NCI-H128 (cell line): ENCODE measurements around the gene GNA12.
A peak's percentile ranks its signal among the peaks of the same experiment; 100 is the strongest.

Experiments
- DNase-seq: peaks from one replicate; lab custom pipeline; 2025; ENCODE audit not compliant: unreplicated experiment; lab: John Stamatoyannopoulos, UW

Gene GNA12

DNA sequence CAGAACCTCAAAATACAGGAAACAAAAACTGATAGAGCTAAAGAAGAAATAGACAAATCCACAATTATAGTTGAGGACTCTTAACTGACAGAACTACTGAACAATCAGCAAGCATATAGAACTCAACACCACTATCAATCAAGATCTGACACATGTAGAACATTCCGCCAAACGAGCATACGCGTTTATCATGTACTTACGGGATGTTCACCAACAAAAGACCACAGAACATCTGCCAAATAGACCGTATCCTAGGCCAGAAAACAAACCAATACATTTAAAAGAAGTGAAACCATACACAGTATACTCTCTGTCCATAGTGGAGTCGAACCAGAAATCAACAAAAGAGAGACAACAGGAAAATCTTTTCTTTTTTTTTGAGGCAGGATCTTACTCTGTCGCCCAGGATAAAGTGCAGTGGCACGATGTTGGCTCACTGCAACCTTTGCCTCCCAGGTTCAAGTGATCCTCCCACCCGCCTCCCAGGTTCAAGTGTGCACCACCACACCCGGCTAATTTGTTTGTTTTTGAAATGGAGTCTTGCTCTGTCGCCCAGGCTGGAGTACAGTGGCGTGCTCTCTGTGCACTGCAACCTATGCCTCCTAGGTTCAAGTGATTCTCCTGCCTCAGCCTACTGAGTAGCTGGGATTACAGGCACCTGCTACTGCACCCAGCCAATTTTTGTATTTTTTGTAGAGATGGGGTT is 5.1 kb downstream of the GNA12 start:
- no peak for DNase-seq

DNA sequence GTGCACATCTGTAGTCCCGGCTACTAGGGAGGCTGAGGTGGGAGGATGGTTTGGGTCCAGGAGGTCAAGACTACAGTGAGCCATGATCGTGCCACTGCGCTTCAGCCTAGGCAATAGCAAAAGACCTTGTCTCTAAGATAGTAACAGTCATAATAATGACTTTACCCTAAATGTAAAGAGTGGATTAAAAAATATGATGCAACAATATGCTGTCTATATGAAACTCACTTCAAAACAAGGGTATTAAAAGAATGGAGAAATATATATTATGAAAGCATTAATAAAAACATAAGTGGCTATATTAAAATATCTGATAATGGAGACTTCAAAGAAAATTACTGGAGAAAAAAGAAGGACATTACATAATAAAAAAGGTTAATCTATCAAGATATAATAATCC is 5.7 kb downstream of the GNA12 start:
- no peak for DNase-seq

DNA sequence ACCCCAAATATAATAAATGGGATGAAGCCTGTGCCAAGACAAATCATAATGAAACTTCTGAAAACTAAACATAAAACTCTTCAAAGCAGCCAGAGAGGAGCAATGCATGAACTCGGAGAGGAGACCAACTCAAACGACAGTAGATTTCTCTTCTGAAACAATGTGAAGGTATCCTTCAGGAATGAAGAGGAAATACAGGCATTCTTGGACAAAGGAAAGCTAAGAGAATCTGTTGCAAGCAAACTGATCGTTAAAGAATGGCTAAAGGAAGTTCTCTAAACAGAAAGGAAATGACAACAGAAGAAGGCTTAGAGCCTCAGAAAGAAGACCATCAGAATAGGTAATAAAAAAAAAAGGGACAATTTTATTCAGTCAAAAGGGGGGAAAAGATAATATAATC is 6.6 kb downstream of the GNA12 start:
- no peak for DNase-seq

DNA sequence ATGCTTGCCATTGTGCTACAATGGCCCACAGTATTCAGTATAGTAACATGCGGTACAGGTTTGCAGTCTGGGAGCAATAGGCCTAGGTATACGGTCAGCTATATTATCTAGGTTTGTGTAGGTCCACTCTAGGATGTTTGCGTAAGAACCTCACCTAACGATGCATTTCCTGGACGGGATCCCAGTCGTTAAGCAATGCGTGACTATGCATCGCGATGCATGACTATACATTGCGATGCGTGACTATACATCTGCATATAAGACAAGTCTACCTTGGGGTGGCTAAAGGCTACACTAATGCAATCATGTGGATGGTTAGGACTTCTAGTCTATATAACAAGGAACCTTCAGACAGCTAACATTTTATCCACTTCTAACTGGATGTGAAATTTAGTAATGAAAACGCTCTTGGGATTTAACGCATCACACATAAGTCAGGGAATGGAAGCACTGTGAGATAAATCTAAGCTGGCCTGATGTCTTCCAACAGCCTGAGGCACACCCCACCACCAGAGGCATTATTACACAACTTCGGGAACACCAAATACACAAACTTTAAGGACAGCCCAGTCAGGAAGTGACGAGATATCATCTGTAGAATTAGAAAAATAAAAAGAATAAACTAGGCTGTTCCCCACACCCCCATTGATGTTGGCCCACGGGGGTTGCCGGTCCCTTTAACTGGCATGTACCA is 9.2 kb downstream of the GNA12 start:
- no peak for DNase-seq

DNA sequence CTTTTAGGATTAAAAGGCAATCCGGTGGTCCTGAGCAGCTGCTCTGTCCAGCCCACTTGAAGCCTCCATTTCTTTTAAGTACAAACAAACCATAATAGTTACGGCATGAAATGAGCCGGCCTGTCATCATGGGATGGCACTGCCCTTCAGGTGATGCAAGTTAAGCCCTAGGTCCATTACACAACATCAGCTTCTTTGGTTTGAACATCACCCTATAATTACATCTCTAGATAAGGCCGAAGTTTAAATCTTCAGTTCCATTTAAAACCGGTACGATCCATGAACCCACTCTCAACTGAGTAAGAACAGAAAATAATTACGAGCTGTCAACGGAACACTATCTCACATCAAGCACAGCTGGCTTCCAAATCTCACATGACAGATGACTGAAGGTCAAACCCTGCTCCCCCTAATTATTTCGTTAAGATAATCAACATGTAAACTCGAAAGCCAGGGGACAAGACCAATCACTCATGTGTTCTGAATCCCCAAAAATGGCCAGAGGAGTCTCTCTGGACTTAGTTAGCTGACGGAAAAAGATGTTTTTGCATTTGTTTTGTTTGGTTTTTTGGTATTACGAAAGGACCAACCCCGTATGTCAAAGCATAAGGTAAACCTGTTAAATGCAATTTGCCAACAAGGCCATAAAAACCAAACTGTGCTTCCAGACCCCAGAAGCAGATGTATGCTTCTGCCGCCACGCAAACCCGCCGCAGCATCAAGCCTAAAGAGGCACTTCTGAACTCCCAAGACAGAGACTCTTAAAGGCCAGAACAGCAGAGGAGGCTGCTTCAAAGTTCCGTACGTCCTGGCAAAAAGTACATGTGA is 10.8 kb downstream of the GNA12 start:
- no peak for DNase-seq

DNA sequence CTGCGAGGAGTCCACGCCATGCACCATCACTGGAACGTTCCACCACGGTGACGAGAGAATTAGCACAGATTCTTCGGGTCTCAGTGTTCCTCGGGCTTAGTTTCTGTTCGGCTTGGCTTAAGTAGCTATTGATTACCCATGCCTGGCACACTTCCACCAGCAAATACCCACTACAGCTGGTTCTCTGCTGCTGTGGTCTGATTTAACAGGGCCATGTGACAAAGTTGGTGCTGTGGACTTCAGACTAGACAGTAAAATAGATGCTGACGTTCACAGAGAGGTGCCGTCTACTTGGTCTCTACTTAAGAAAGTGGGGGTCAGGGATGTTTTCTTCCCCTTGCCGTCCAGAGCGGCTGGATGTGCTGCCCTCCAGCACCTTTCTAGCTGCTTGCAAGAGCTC is 11.6 kb downstream of the GNA12 start:
- DNase-seq, result no peak

DNA sequence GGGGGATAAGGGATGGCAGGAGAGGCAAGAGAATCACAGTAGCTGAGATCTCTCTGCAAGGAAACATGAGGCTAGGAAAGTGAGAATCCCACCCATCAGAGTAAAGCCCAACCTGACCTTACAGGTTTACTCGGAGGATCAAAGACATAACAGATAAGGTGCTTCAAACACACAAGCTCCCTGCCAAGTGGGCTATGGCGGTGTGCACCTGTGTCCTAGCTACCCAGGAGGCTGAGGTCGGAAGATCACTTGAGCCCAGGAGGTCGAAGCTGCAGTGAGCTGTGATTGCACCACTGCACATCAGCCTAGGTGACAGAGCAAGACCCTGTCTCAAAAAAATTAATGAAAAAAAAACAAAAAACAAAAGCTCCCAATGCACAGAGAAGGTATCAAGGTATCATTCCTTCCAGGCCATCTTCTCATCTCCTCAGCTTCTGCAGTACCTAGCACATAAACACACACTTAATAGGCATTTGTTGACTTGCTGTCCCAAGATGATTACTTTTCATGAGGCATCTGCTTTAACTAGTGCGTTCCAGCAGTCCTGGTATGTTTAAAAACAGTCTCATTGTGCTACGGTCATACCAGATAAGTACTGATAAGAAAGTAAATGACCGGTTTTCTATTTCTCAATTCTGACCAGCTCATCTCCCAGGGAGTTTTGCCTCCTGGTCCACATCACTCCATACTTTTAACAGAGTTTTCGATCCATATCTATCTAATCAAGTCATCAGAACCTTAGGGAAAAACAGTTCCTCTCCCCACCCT is 13.3 kb downstream of the GNA12 start:
- DNase-seq, result no peak

DNA sequence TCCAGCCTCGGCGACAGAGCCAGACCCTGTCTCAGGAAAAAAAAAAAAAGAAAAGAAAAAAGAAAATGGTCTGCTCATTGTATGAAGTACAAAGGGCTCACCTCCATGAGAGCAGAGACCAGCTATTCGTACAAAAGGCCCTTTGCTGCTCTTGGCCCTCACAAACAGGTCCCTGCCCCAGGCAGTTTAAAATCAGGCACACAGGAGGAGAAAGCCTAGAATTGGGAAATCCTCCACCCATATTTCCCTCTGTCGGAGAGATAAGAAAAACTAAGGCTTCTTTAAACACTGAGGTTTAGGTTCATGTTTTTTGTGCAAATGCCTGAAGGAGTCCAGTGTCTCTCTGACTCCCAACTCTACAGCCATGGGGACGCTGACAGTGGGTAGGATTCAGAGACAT is 15.1 kb downstream of the GNA12 start:
- no peak for DNase-seq

DNA sequence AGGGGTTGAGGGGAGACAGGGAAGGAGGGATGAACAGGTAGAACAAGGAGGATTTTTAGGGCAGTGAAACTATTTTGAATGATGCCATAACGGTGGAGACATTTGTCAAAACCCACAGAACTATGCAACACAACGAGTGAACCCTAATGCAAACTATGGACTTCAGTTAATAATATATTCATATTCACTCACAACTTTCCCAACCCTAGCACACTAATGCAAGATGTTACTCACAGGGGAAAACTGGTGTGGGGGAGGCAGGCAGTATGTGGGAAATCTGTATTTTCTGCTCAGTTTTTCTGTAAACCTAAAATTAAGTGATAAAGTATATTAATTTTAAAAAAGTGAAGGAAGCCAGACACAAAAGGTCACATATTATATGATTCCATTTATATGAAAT is 17.3 kb downstream of the GNA12 start:
- no peak for DNase-seq

DNA sequence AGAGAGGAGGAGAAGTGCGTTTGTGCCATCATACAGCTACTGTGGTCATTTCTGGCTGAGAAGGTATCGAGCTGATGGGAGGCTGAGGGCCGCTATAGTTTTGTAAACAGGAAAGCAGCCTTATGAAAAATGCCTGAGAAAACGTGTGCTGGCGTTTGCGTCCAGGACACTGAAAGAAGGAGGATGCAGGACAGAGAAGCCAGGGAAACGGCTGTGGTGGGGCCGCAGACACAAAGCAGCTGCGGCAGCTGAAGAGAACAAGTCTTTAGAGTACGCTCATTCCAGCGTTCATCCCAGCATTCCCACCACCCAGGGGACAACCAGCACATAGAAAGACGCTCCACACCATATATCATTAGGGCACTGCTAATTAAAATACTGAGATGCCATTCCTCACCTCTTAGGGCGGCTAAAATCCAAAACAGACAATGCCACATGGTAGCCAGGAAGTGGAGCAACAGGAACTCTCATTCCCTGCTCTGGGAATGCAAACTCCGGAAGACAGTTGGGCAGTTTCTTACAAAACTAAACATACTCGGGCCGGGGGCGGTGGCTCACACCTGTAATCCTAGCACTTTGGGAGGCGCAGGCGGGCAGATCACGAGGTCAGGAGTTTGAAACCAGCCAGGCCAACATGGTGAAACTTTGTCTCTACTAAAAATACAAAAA is 18.4 kb downstream of the GNA12 start:
- DNase-seq, result no peak

DNA sequence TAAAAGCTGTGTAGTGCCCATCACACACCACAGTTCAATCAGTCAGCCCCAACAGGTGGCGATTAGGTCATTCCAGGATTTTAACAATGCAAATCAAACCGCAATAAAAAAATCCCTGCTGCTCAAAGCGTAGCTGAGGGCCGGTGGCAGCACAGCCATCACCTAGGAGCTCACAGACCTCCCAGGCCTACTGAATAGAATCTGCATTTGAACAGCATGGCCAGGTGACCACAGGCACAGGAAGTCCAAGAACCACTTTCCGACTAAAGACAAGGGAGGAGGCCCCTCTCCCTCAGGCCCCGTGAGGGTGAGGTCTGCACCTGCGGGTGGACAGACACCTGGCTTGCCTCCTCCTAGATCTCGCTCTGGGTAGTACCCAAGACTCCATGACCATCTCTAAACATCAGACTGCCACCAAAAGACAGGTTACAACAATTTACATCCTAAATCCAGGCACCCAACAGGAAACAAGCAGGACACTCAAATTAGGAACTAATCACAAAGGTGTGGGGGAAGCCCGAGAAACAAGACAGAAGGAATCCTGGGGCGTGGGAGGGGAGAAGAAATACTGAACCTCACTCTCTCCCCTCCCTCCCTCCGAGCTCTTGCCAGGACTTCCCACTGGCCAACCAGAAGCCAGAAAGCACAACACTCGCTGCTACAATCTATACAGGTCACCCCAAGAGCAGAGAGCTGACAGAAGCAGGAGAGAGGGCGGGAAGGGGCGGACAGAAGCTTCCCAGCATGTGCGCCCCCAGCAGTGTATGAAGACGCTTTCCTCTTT is 19.2 kb downstream of the GNA12 start:
- DNase-seq, result no peak

DNA sequence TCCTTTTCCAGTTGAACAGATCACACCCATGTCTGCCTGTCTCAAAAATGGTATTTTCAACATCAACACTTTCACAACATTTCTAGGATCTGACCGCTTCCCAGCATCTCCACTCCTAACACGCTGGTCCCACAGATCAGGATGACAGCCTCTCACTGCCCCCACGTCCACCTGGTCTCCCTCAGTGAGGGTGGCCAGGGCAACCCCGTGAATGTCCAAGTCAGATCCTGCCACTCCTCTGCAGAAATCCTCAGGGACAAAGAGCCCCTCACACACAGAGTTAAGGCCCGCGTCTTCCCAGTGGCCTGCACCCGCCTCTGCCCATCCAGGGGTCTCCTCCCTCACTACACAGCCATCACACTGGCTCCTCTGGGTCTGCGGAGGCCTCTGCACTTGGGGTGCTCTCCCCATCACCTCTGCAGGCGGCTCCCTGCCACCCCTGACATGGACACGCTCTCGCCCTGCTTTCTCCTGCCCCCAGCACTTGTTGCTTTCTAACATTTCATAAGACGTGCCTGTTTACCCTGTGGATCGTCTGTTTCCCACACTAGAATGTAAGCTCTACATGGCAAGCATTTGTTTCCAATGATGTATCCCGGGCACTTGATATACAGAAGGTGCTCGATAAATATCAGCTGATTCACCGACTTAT is 20.0 kb downstream of the GNA12 start:
- DNase-seq, result no peak

DNA sequence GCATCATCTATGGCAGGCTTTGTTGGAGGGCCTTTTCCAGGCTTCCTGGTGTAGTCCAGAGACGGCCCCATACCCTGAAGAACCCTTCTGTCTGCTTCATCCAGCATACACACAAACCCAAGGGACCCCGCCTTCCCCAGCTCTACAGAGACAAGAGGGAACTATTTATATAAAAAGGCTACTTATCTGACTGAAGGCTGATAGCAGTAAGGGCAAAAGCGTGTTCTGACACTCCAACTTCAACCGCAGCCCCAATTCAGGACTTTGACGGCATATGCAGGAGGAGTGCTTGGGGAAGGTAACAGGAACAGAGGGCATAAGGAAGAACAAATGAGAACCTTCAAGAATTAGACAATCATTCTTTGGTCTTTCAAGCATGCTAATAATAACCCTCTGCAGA is 21.0 kb downstream of the GNA12 start:
- DNase-seq, result no peak

DNA sequence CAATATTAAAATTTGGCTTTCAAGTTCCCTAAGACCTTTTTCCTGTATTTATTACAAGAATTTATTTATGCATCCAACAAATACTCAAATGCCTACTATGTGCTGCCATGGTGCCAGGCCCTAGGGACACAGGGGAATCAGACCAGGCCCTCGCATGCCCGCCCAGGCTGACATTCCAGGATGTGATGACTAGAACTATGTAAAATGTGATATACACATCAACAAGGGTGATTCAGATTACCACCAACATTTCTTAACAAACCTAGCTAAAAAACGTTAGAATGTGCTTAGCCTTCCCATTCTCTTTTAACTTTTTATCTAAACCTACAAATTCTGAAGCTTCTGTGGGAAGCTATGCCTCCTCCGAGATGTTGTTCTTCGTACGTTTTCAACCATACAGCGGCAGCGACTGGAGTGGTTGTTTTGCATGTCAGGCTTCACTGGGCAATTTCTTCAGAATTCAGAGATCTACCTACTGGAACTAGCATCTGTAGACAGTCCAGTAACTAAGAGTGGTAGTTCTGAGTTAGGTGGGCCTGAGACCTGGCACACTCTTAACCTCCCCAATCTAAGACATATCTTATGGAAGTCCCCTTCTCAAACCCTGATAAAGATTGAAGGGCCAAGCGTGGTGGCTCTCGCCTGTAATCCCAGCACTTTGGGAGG is 22.1 kb downstream of the GNA12 start:
- DNase-seq, result no peak

DNA sequence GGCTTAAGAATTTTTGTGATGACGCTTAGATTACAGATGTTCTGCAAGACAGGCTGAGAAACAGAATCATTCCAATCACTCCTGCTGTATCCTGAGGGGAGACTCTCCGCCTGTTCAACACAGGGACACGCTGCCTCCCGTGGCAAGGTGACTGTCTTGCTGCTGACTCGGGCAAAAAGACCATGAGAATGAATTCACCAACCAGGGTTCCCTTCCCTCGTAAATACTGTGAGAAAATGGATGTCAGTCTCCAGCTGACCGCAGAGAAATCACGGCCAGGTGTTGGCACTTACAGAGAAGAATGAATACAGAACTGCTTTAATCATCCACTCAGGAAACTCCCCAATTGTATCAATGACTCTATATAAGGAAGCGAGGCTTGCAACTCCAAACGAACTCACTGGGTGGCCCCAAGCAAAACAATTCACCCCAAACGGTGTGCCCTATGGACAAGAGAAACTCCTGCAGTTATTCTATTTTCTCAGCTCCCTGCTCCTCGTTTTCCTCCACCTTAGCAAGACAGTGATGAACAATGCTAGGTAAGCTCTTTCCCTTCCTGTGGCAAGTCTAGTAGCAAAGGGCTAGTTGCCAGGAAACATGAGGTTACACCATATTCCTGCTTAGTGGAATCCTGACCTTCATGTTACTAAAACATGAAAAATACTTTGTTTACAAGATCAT is 22.8 kb downstream of the GNA12 start:
- DNase-seq, result peak; percentile 52

DNA sequence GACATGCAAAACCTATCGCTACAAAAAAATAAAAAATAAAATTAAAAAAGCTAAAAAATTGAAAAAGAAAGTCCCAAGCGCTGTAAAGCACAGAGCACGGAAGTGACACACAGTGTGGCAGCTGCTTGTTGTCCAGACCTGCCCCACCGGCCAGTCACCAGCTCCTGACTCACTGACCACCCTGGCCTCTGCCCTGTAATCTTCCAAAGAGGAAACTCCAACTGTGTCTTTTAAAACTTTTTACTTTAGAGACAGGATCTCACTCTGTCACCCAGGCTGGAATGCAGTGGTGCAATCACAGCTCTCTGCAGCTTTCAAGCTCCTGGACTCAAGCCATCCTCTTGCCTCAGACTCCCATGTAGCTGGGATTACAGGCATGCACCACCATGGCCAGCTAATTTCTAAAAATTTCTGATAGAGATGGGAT is 23.6 kb downstream of the GNA12 start:
- no peak for DNase-seq

DNA sequence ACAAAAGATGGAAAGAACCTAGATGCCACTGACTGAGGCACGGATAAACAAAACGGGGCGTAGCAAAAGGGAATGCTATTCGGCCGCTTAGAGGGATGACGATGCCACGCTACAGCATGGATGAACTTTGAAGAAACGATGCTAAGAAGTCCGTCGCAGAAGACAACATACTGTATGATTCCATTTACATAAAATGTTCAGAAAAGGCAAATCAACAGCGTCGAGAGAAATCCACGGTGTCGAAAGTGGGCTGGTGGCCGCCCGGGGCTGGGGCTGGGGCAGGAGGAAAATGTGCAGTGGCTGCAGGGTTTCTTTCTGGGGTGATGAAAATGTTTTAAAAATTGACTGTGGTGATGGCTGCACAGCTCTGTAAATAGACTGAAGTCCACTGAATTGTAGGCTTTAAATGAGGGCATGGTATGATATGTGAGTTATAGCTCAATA is 24.1 kb downstream of the GNA12 start:
- DNase-seq, result no peak
